Gastroesophageal sphincter (tissue), 4 donors: ENCODE results near the gene PARD3B. TPM values are rescaled to one million over a fixed set of nuclear protein-coding genes. Genes with fewer than 3 reads are reported as not detected.

ENCODE experiments used
- ATAC-seq: fragments of 150-250 bp; one replicate; pipeline ENCODE4 v1.9.1; 2016; ENCODE audit warnings: mild to moderate bottlenecking, moderate library complexity
- H3K27ac ChIP-seq, 4 donors: fragments of 200-600 bp; sonication (generic) in 3 of 4; 1 replicate in 3 of 4; 2 replicates in 1 of 4; pipeline ENCODE4 v1.5.1; 2016 to 2019
- H3K27me3 ChIP-seq: fragments of 200-600 bp; sonication (generic); one replicate; pipeline ENCODE4 v1.5.1; 2019
- H3K36me3 ChIP-seq, 2 donors: fragments of 200-600 bp; sonication (generic); one replicate each; pipeline ENCODE4 v1.5.1; 2019; ENCODE audit warnings: control low read depth in 1 of 2
- H3K4me1 ChIP-seq, 3 donors: fragments of 200-600 bp; sonication (generic); 1 replicate in 2 of 3; 2 replicates in 1 of 3; pipeline ENCODE4 v1.5.1; 2016 to 2019; ENCODE audit warnings: control low read depth in 2 of 3
- H3K4me3 ChIP-seq, 2 donors: fragments of 200-600 bp; sonication (generic); one replicate each; pipeline ENCODE4 v1.5.1; 2019; ENCODE audit warnings: mild to moderate bottlenecking in 1 of 2, moderate library complexity in 1 of 2
- H3K9me3 ChIP-seq, 3 donors: fragments of 200-600 bp; sonication (generic); one replicate each; pipeline ENCODE4 v1.5.1; 2017 to 2019; ENCODE audit warnings: control low read depth in 2 of 3
- CTCF ChIP-seq, 4 experiments: fragments of 200-600 bp in 2 of 4; fragments of 450-650 bp in 2 of 4; sonication (generic) in 1 of 4; IDR thresholded peaks; one replicate each; pipeline ENCODE4 v1.5.1; 2017 to 2019; ENCODE audit warnings: antibody characterized with exemption in 4 of 4, mild to moderate bottlenecking in 2 of 4, moderate library complexity in 2 of 4
- EP300 ChIP-seq: sonication (generic); formaldehyde crosslinking; IDR thresholded peaks from one replicate; pipeline ENCODE4 v1.6.1; 2017; ENCODE audit warnings: antibody characterized with exemption, mild to moderate bottlenecking
- POLR2A ChIP-seq, 2 donors: fragments of 450-650 bp; IDR thresholded peaks; one replicate each; pipeline ENCODE4 v1.6.1; 2017; ENCODE audit warnings: antibody characterized with exemption in 2 of 2, mild to moderate bottlenecking in 2 of 2, moderate library complexity in 1 of 2
- POLR2AphosphoS5 ChIP-seq: sonication (generic); formaldehyde crosslinking; IDR thresholded peaks from one replicate; pipeline ENCODE4 v1.6.1; 2017; ENCODE audit warnings: antibody characterized with exemption
- WGBS, 2 donors: methylation state at CpG; one replicate each; pipeline ENCODE4 v1.1.5; 2018; ENCODE audit warnings: low coverage in 1 of 2; 5-methylcytosine and 5-hydroxymethylcytosine counted together
- total RNA-seq, 4 donors: library from RNA; depleted of rRNA; stranded (reverse); fragments of >200 nt; gene quantifications; one replicate each; pipeline ENCODE4 v1.1.0, GENCODE V29; 2016

Gene PARD3B
- total RNA-seq, 4 donors from 2014 or later: 29.6 to 42.2 (median 41.0) TPM

GRCh38 chr2:204885747-204886146, 340.5 kb downstream of the PARD3B start:
- Histone ChIP-seq H3K36me3 (no peaks in the 10 kb centered on the region), H3K27ac (no peak overlapping the region), H3K9me3 (no peaks in the 10 kb centered on the region), H3K4me1 (peaks cover 0 to 7% (median 0%) of the 10 kb centered on the region in 3 donors), H3K4me3 (no peak overlapping the region), H3K27me3 (no peaks in the 10 kb centered on the region)
- 73 to 86% methylated on average over 2 of the region's 2 CpGs for WGBS, 2 donors
- ATAC-seq: no peak
- no peak for TF ChIP-seq EP300
- TF ChIP-seq POLR2AphosphoS5: no peak
- TF ChIP-seq POLR2A (IDR thresholded peaks at IDR 0.05): no peak
- no peak for TF ChIP-seq CTCF (IDR thresholded peaks at IDR 0.05)

GRCh38 chr2:204886713-204887112, 341.4 kb downstream of the PARD3B start:
- 50 to 81% methylated on average over 1 of the region's 1 CpG for WGBS, 2 donors
- H3K4me1 ChIP-seq: peaks cover 0 to 3% (median 0%) of the 10 kb centered on the region in 3 donors
- no peak for ATAC-seq

GRCh38 chr2:204888222-204888621, 342.9 kb downstream of the PARD3B start:
- H3K27me3 ChIP-seq: no peaks in the 10 kb centered on the region
- no peak for ATAC-seq
- H3K27ac ChIP-seq: no peak overlapping the region
- H3K36me3 ChIP-seq: no peaks in the 10 kb centered on the region
- H3K9me3 ChIP-seq: no peaks in the 10 kb centered on the region
- TF ChIP-seq POLR2A (IDR thresholded peaks at IDR 0.05): no peak
- TF ChIP-seq EP300: no peak
- TF ChIP-seq CTCF (IDR thresholded peaks at IDR 0.05): no peak
- no peak for TF ChIP-seq POLR2AphosphoS5
- peaks cover 0 to 8% (median 0%) of the 10 kb centered on the region in 3 donors for H3K4me1 ChIP-seq
- no peak overlapping the region for H3K4me3 ChIP-seq

More at GRCh38 chr2:204886713-204887112, 341.4 kb downstream of the PARD3B start:
- no peaks in the 10 kb centered on the region for H3K27me3 ChIP-seq
- H3K36me3 ChIP-seq: no peaks in the 10 kb centered on the region
- no peak overlapping the region for H3K27ac ChIP-seq
- H3K9me3 ChIP-seq: no peaks in the 10 kb centered on the region
- H3K4me3 ChIP-seq: no peak overlapping the region
- TF ChIP-seq EP300 (no peak), POLR2AphosphoS5 (no peak), POLR2A (IDR thresholded peaks at IDR 0.05) (no peak), CTCF (IDR thresholded peaks at IDR 0.05) (no peak)

GRCh38 chr2:204890680-204891079, 345.4 kb downstream of the PARD3B start:
- no peak overlapping the region for H3K4me3 ChIP-seq
- WGBS, 2 donors: 89 to 92% methylated on average over 2 of the region's 2 CpGs

More at GRCh38 chr2:204890680-204891079, 345.4 kb downstream of the PARD3B start:
- Histone ChIP-seq H3K27ac (no peak overlapping the region), H3K36me3 (no peaks in the 10 kb centered on the region), H3K4me1 (peaks cover 0 to 9% (median 0%) of the 10 kb centered on the region in 3 donors), H3K27me3 (no peaks in the 10 kb centered on the region), H3K9me3 (no peaks in the 10 kb centered on the region)
- no peak for ATAC-seq
- TF ChIP-seq POLR2A (IDR thresholded peaks at IDR 0.05): no peak
- TF ChIP-seq CTCF (IDR thresholded peaks at IDR 0.05): no peak
- TF ChIP-seq EP300: no peak
- no peak for TF ChIP-seq POLR2AphosphoS5
